IMR-90 (cell line): ENCODE results near the gene ATP11A. TPM values are rescaled to one million over a fixed set of nuclear protein-coding genes. Genes with fewer than 3 reads are reported as not detected.

Experiments
- ATAC-seq: fragments of 200-7000 bp; cut with Tn5 transposase; 2 replicates; pipeline ENCODE4 v1.9.1; 2020; ENCODE audit warnings: low read depth, mild to moderate bottlenecking, moderate library complexity
- BruUV-seq: library from RNA; stranded (reverse); fragments of 400-500 nt; replicated peaks from 2 replicates; lab custom pipeline; 2021; lab: Mats Ljungman, UMichigan
- CTCF ChIA-PET: fragments of 300-600 bp; formaldehyde crosslinking; extraction: SDS; loops from one replicate; lab custom pipeline; 2021; ENCODE audit warnings: antibody characterized with exemption; lab: Yijun Ruan, JAX
- POLR2A ChIA-PET: fragments of 300-600 bp; sonication (Branson Sonifier 250); formaldehyde crosslinking; loops from one replicate; lab custom pipeline; 2022; ENCODE audit warnings: antibody characterized with exemption; ENCODE audit not compliant: unreplicated experiment; lab: Charles Lee
- DNase-seq: peaks from one replicate; pipeline ENCODE4 v3.0.0; 2013
- H2AFZ ChIP-seq: replicated peaks from 2 replicates; pipeline ENCODE3; 2013; ENCODE audit warnings: low read length, mild to moderate bottlenecking; ENCODE audit not compliant: poor library complexity
- H2AK5ac ChIP-seq: 2 replicates; pipeline ENCODE4 v1.6.1; 2013; ENCODE audit warnings: low read depth, low read length, inconsistent platforms
- H2AK9ac ChIP-seq: replicated peaks from 2 replicates; pipeline ENCODE3; 2013; ENCODE audit warnings: mild to moderate bottlenecking, low read depth, low read length, moderate library complexity; ENCODE audit not compliant: poor library complexity
- H2BK120ac ChIP-seq: 2 replicates; pipeline ENCODE4 v1.6.1; 2013; ENCODE audit warnings: low read depth, low read length, inconsistent platforms
- H2BK15ac ChIP-seq: 3 replicates; pipeline ENCODE4 v1.6.1; 2013; ENCODE audit warnings: low read depth, low read length, inconsistent platforms
- H2BK20ac ChIP-seq: 2 replicates; pipeline ENCODE4 v1.6.1; 2013; ENCODE audit warnings: low read depth, mild to moderate bottlenecking, inconsistent platforms, low read length, moderate library complexity
- H2BK5ac ChIP-seq: 2 replicates; pipeline ENCODE4 v1.6.1; 2013; ENCODE audit warnings: mild to moderate bottlenecking, low read depth, low read length, inconsistent platforms; ENCODE audit not compliant: poor library complexity, severe bottlenecking
- H3K14ac ChIP-seq: replicated peaks from 2 replicates; pipeline ENCODE4 v1.6.1; 2013; ENCODE audit warnings: low read depth, low read length, inconsistent platforms
- H3K18ac ChIP-seq: 2 replicates; pipeline ENCODE4 v1.6.1; 2013; ENCODE audit warnings: low read depth, low read length, control low read depth
- H3K23ac ChIP-seq: 2 replicates; pipeline ENCODE4 v1.6.1; 2013; ENCODE audit warnings: low read depth, low read length, inconsistent platforms
- H3K27ac ChIP-seq: 2 replicates; pipeline ENCODE4 v1.5.1; 2013; ENCODE audit warnings: mild to moderate bottlenecking, control low read depth, low read length; ENCODE audit not compliant: insufficient read depth
- H3K27me3 ChIP-seq: 2 replicates; pipeline ENCODE4 v1.6.1; 2013; ENCODE audit warnings: low read length; ENCODE audit not compliant: control insufficient read depth, insufficient read depth
- H3K36me3 ChIP-seq: 2 replicates; pipeline ENCODE4 v1.6.1; 2013; ENCODE audit warnings: low read length, mixed read lengths; ENCODE audit not compliant: control insufficient read depth, insufficient read depth
- H3K4ac ChIP-seq: 2 replicates; pipeline ENCODE4 v1.6.1; 2013; ENCODE audit warnings: low read depth, low read length, inconsistent platforms
- H3K4me1 ChIP-seq: 2 replicates; pipeline ENCODE4 v1.6.1; 2013; ENCODE audit warnings: low read length, mixed read lengths; ENCODE audit not compliant: control insufficient read depth, insufficient read depth
- H3K4me2 ChIP-seq: 2 replicates; pipeline ENCODE4 v1.6.1; 2013; ENCODE audit warnings: low read depth, mild to moderate bottlenecking, control low read depth, low read length, moderate library complexity
- H3K4me3 ChIP-seq: 2 replicates; pipeline ENCODE4 v1.5.1; 2013; ENCODE audit warnings: low read depth, mild to moderate bottlenecking, control low read depth, low read length, moderate library complexity; ENCODE audit not compliant: insufficient read depth
- H3K56ac ChIP-seq: 2 replicates; pipeline ENCODE4 v1.6.1; 2013; ENCODE audit warnings: low read length, inconsistent platforms; ENCODE audit not compliant: insufficient read depth; ENCODE audit errors: extremely low read depth
- H3K79me1 ChIP-seq, 2 experiments: 2 replicates each; pipeline ENCODE4 v1.6.1; 2013; ENCODE audit warnings: low read length in 2 of 2, inconsistent platforms in 1 of 2, low read depth in 1 of 2
- H3K9ac ChIP-seq: 2 replicates; pipeline ENCODE4 v1.6.1; 2013; ENCODE audit warnings: low read depth, low read length, control low read depth
- H3K9me1 ChIP-seq: 2 replicates; pipeline ENCODE4 v1.6.1; 2013; ENCODE audit warnings: low read length, inconsistent platforms; ENCODE audit not compliant: insufficient read depth
- H3K9me3 ChIP-seq: 2 replicates; pipeline ENCODE4 v1.6.1; 2013; ENCODE audit warnings: low read length; ENCODE audit not compliant: control insufficient read depth, insufficient read depth
- H4K20me1 ChIP-seq: 2 replicates; pipeline ENCODE4 v1.6.1; 2013; ENCODE audit warnings: low read length, inconsistent platforms; ENCODE audit not compliant: insufficient read depth
- H4K5ac ChIP-seq: 2 replicates; pipeline ENCODE4 v1.6.1; 2013; ENCODE audit warnings: mild to moderate bottlenecking, low read depth, low read length, control low read depth
- H4K8ac ChIP-seq, 2 experiments: 2 replicates each; pipeline ENCODE4 v1.6.1; 2013; ENCODE audit warnings: low read depth in 2 of 2, low read length in 2 of 2, control low read depth in 1 of 2, inconsistent platforms in 1 of 2
- H4K91ac ChIP-seq: 2 replicates; pipeline ENCODE4 v1.6.1; 2013; ENCODE audit warnings: low read depth, low read length, inconsistent platforms; ENCODE audit not compliant: insufficient read depth
- BHLHE40 ChIP-seq: fragments of 150-350 bp; IDR thresholded peaks from 2 replicates; pipeline ENCODE4 v1.6.1; 2016; ENCODE audit warnings: mild to moderate bottlenecking, low read depth, low read length
- CEBPB ChIP-seq: IDR thresholded peaks from 2 replicates; pipeline ENCODE4 v1.6.1; 2012; ENCODE audit warnings: low read depth, low read length, improper control_type of control experiment
- CHD1 ChIP-seq: IDR thresholded peaks from 2 replicates; pipeline ENCODE4 v1.6.1; 2012; ENCODE audit warnings: low read depth, low read length, improper control_type of control experiment
- ELK1 ChIP-seq: fragments of 150-350 bp; IDR thresholded peaks from 2 replicates; pipeline ENCODE4 v1.6.1; 2016; ENCODE audit warnings: low read depth, mild to moderate bottlenecking, low read length, moderate library complexity, borderline replicate concordance
- FOS ChIP-seq: fragments of 150-350 bp; IDR thresholded peaks from 2 replicates; pipeline ENCODE4 v1.6.1; 2016; ENCODE audit warnings: low read depth, low read length
- MAFK ChIP-seq: IDR thresholded peaks from 2 replicates; pipeline ENCODE4 v1.6.1; 2012; ENCODE audit warnings: low read depth, low read length, improper control_type of control experiment
- MAZ ChIP-seq: IDR thresholded peaks from 2 replicates; pipeline ENCODE4 v1.6.1; 2012; ENCODE audit warnings: low read depth, mild to moderate bottlenecking, low read length, improper control_type of control experiment, moderate library complexity, borderline replicate concordance
- MXI1 ChIP-seq: IDR thresholded peaks from 2 replicates; pipeline ENCODE4 v1.6.1; 2012; ENCODE audit warnings: low read depth, mild to moderate bottlenecking, low read length, moderate library complexity, borderline replicate concordance
- NFE2L2 ChIP-seq: fragments of 150-350 bp; IDR thresholded peaks from 2 replicates; pipeline ENCODE4 v1.6.1; 2016; ENCODE audit warnings: low read depth, mild to moderate bottlenecking, low read length
- POLR2A ChIP-seq: IDR thresholded peaks from 2 replicates; pipeline ENCODE4 v1.6.1; 2012; ENCODE audit warnings: mild to moderate bottlenecking, low read depth, low read length
- RAD21 ChIP-seq: IDR thresholded peaks from 2 replicates; pipeline ENCODE4 v1.6.1; 2012; ENCODE audit warnings: low read length, improper control_type of control experiment
- RCOR1 ChIP-seq: IDR thresholded peaks from 2 replicates; pipeline ENCODE4 v1.6.1; 2012; ENCODE audit warnings: mild to moderate bottlenecking, low read length, improper control_type of control experiment; ENCODE audit not compliant: insufficient replicate concordance
- RFX5 ChIP-seq: IDR thresholded peaks from 2 replicates; pipeline ENCODE4 v1.8.0; 2012; ENCODE audit warnings: low read depth, mild to moderate bottlenecking, low read length, moderate library complexity
- SMC3 ChIP-seq: fragments of 150-350 bp; IDR thresholded peaks from 2 replicates; pipeline ENCODE4 v1.6.1; 2016; ENCODE audit warnings: low read depth, mild to moderate bottlenecking, antibody characterized with exemption, low read length, moderate library complexity
- USF2 ChIP-seq: fragments of 150-350 bp; IDR thresholded peaks from 2 replicates; pipeline ENCODE4 v1.6.1; 2017; ENCODE audit warnings: mild to moderate bottlenecking, antibody characterized with exemption, low read length, low read depth
- WGBS, 2 experiments: methylation state at CpG; one replicate each; pipeline versions ENCODE4 v1.1.5 to v1.1.7; 2013; ENCODE audit warnings: missing lambda C conversion rate in 2 of 2; ENCODE audit not compliant: insufficient read length in 1 of 2; ENCODE audit errors: extremely low coverage in 2 of 2; 5-methylcytosine and 5-hydroxymethylcytosine counted together
- dilution Hi-C: fragments of 300-500 bp; cut with HindIII; formaldehyde crosslinking; loops from one replicate; pipeline ENCODE4 v1.14.3; 2018; ENCODE audit warnings: low sequenced_read_pairs; ENCODE audit not compliant: unreplicated experiment
- in situ Hi-C: fragments of 300-500 bp; cut with MboI; formaldehyde crosslinking; loops from 3 replicates; pipeline ENCODE4 v1.14.3; 2019; ENCODE audit warnings: low sequenced_read_pairs, inconsistent platforms, mixed read lengths
- intact Hi-C: fragments of 100-400 bp; cut with micrococcal nuclease; formaldehyde crosslinking; loops from 2 replicates; pipeline ENCODE4 v1.10.0; 2022
- polyA plus RNA-seq, 3 experiments: library from polyadenylated mRNA; depleted of rRNA; stranded (reverse); fragments of >200 nt; gene quantifications; 2 replicates each; pipeline ENCODE4 v1.2.3, GENCODE V29; 2012; ENCODE audit warnings: low replicate concordance in 1 of 3
- total RNA-seq: library from RNA; depleted of rRNA; stranded (reverse); fragments of >200 nt; gene quantifications from 2 replicates; pipeline ENCODE4 v1.2.3, GENCODE V29; 2012
- TF ChIP-seq, protein P1 (sequence below): conservative IDR thresholded peaks from 2 replicates; pipeline ENCODE4 v1.5.1; 2012; ENCODE audit warnings: mild to moderate bottlenecking, low read depth, low read length, improper control_type of control experiment

ATP11A gene
- total and polyA plus RNA-seq, 2 of the 4 experiments (the other 2 are of a cell fraction) = 8.4 to 12.0 TPM

DNA sequence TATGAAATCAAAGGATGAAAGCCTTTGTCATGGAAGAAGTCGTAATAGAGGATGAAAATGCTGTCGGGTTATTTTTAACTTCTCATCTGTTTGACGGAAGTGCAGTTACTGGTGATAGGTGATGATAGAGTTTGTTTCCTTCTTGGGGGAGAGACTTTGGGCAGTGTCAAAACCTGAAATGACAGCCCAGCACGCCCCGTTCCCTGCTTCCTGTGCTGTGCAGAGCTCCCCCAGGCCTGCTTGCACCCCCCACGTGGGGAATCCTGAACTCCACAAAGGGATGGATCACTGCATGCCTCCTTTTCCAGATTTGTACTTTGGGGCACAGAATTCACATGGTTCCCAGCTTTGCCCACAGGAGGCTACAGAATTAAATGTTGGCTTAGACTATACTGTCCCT lies 102.7 kb downstream of the ATP11A start:
- CTCF ChIA-PET = no interaction called here
- no peak overlapping the region for H2BK120ac ChIP-seq
- 0 out of 2 replicates have a peak, but pooled peaks cover 6% of the 10 kb centered on the region for H3K9me1 ChIP-seq
- in situ Hi-C loops (no loop called here), intact Hi-C loops (no loop called here), dilution Hi-C loops (no loop called here)
- H3K9ac ChIP-seq = no peak overlapping the region
- H3K9me3 ChIP-seq = no peaks in the 10 kb centered on the region
- H2AFZ ChIP-seq = no peak overlapping the region
- H3K27ac ChIP-seq = no peak overlapping the region
- H4K20me1 ChIP-seq = no peaks in the 10 kb centered on the region
- no peak overlapping the region for H3K14ac ChIP-seq
- no peak overlapping the region for H3K4ac ChIP-seq
- H3K4me2 ChIP-seq = no peak overlapping the region
- H3K4me1 ChIP-seq = peaks cover 2% of the 10 kb centered on the region; the same call in 1 of the 2 replicates
- no peak for ATAC-seq
- DNase-seq = no peak
- H3K56ac ChIP-seq = no peak overlapping the region
- H3K4me3 ChIP-seq = no peak overlapping the region
- H3K36me3 ChIP-seq = no peaks in the 10 kb centered on the region
- no peak overlapping the region for H3K23ac ChIP-seq
- 80% methylated on average over 2 of the region's 6 CpGs; no CpG with 5 or more reads in 1 of the 2 experiments for WGBS, 2 experiments
- no TSS peak for BruUV-seq
- no peak overlapping the region for H2BK20ac ChIP-seq
- POLR2A ChIA-PET = no interaction called here
- no peaks in the 10 kb centered on the region for H3K27me3 ChIP-seq
- no peak overlapping the region for H4K91ac ChIP-seq
- no peak overlapping the region for H2BK15ac ChIP-seq
- no peak overlapping the region for H3K18ac ChIP-seq
- no peak overlapping the region for H2AK9ac ChIP-seq
- no peak overlapping the region for H4K8ac ChIP-seq
- TF ChIP-seq FOS = no peak
- TF ChIP-seq NFE2L2 = no peak
- TF ChIP-seq RFX5 = no peak
- no peak for TF ChIP-seq BHLHE40
- TF ChIP-seq MAZ = no peak
- no peak for TF ChIP-seq USF2
- TF ChIP-seq, protein P1, sequence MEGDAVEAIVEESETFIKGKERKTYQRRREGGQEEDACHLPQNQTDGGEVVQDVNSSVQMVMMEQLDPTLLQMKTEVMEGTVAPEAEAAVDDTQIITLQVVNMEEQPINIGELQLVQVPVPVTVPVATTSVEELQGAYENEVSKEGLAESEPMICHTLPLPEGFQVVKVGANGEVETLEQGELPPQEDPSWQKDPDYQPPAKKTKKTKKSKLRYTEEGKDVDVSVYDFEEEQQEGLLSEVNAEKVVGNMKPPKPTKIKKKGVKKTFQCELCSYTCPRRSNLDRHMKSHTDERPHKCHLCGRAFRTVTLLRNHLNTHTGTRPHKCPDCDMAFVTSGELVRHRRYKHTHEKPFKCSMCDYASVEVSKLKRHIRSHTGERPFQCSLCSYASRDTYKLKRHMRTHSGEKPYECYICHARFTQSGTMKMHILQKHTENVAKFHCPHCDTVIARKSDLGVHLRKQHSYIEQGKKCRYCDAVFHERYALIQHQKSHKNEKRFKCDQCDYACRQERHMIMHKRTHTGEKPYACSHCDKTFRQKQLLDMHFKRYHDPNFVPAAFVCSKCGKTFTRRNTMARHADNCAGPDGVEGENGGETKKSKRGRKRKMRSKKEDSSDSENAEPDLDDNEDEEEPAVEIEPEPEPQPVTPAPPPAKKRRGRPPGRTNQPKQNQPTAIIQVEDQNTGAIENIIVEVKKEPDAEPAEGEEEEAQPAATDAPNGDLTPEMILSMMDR = no peak
- TF ChIP-seq MAFK = no peak
- no peak for TF ChIP-seq CEBPB
- no peak for TF ChIP-seq CHD1
- TF ChIP-seq RCOR1 = no peak
- no peak for TF ChIP-seq POLR2A
- TF ChIP-seq ELK1 = no peak
- TF ChIP-seq MXI1 = no peak
- no peak for TF ChIP-seq SMC3
- TF ChIP-seq RAD21 = no peak
- H4K5ac ChIP-seq = no peak overlapping the region
- H2BK5ac ChIP-seq = no peak overlapping the region
- H3K79me1 ChIP-seq = peaks cover 0 to 3% of the 10 kb centered on the region in 2 experiments; a peak in 1 of 4 replicates
- no peak overlapping the region for H2AK5ac ChIP-seq
